Colon (tissue), 2 donors: ENCODE data around the gene TNK2.
"Not testable (repeated sequence)": the region's sequence is repeated elsewhere in the genome, so short reads cannot be mapped to it uniquely, and the experiment has no call there.

Experiments
- FAIRE-seq: peaks from 2 replicates; lab custom pipeline; 2012; peaks lifted over from hg19 to GRCh38; lab: Jason Lieb, UNC
- donor health status: control.
- donor health status: control.

Gene TNK2

DNA sequence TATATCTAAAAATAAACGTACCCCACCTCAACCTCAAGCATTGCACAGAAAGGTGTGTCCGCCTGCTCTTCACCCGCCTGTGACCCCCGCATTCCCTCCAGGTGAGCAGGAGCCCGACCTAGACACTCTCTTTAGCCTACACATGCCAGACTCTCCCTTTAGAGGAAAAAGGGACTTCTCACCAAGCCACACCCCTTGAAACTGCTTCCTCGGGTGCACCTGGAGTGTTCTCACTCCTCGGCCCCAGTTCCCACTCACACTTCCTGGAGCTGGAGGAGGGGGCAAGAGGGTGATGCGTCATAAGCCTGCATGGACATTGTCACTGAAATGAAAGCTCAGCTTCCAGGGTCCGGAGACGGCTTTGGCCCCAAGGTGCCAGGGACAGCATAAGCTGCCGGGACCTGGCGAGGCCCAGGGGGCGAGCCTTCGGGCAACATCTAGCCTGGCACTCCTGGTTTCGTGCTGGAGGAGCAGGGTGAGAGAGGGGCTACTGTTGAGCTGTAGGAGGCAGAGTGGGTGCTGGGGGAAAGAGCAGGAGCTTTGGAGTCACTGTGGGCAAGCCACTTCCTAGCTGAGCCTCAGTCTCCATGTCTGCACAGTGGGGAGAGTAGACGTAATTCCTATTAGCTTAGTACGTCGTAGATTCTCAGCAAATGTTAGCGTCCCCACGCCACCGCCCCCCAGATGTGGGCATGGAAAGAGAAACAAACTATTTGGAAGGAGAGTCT lies 86.8 kb downstream of the TNK2 start:
- no peak for FAIRE-seq

DNA sequence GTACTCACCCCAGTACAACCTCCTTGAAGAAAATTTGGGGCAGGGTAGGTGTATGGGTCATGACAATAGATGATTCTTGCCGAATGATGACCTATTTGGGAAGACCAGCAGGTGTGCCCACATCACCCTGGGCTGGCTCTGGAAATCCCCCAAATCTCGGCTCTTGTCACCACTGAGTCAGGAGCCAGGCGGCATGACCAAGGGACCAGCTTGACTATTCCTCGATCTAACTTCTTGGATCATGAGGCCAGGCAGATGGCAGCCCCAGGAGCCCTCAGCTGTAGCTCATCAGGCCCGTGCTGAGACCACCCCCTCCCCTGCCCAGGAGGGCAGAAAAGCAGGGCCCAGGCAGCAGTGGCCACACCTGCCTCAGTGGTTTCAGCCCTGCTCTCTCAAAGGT lies 87.5 kb downstream of the TNK2 start:
- no peak for FAIRE-seq

DNA sequence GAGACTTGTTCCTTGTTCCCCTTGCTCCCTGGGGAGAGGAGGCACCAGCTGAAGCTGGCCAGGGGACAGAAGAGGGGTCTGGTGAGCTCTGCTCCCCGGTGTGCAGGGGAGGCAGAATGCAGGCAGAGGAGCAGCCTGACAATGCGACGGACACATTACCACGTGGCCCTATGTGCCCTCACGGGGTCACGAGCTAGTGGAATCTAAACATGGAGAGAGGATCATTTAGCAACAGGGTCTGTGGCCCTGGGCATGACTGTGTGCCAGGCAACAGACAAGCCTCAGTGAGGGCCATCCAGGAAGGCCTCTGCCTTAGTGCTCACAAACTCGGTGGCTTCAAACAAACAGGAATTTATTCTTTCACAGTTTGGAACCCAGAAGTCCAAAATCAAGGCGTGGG lies 88.2 kb downstream of the TNK2 start:
- FAIRE-seq = no peak

DNA sequence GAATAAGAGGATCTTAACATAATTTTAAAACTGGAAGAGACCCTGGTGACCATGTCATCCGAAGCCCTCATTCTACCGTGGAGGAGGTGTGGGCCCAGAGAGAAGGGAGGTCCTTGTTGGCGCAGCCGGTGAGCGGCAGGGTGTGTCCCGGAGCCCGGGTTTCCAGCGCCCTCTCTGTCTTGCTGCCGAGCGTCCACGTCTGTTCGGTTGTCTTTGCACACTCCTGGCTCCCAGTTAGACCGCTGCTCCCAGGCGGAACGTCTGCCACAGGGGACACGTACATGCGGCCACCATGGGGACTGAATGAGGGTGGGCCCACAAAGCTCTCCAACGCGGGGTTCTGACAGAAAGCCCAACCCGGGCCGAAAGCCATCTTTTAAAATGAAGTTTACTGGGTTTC lies 90.0 kb downstream of the TNK2 start:
- FAIRE-seq = no peak

DNA sequence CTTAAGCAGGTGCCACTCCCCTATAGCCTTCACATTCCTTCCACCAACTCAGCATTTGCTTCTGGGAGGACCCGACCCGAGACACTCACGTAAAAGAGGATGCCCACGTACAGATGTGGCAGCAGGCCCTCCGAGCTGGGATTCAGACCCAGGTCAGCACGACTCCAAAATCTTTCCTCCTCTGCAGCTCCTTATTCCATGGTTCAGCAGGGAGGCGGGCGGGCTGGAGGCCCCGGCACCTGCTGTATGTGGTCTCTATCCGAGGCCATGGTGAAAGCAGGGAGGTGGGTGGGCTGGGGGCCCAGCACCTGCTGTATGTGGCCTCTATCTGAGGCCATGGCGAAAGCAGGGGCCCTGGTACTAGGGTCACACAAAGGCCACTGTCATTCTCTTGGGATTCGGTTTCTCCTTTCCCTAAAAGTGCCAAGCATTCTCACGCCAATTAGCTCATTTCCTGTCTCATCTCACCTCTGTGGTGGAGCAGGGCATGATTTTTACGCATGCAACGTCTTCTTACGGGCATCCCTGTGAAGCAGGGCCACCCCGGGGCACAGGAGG lies 90.7 kb downstream of the TNK2 start:
- no peak for FAIRE-seq

DNA sequence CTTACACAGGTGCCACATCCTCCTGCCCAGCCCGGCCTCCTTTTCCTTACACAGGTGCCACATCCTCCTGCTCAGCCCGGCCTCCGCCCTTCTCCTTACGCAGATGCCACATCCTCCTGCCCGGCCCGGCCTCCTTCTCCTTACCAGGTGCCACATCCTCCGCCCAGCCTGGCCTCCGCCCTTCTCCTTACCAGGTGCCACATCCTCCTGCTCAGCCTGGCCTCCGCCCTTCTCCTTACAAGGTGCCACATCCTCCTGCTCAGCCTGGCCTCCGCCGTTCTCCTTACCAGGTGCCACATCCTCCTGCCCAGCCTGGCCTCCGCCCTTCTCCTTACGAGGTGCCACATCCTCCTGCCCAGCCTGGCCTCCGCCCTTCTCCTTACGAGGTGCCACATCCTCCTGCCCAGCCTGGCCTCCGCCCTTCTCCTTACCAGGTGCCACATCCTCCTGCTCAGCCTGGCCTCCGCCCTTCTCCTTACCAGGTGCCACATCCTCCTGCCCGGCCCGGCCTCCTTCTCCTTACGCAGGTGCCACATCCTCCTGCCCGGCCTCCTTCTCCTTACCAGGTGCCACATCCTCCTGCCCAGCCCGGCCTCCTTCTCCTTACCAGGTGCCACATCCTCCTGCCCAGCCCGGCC lies 92.0 kb downstream of the TNK2 start:
- FAIRE-seq = not testable (repeated sequence)

DNA sequence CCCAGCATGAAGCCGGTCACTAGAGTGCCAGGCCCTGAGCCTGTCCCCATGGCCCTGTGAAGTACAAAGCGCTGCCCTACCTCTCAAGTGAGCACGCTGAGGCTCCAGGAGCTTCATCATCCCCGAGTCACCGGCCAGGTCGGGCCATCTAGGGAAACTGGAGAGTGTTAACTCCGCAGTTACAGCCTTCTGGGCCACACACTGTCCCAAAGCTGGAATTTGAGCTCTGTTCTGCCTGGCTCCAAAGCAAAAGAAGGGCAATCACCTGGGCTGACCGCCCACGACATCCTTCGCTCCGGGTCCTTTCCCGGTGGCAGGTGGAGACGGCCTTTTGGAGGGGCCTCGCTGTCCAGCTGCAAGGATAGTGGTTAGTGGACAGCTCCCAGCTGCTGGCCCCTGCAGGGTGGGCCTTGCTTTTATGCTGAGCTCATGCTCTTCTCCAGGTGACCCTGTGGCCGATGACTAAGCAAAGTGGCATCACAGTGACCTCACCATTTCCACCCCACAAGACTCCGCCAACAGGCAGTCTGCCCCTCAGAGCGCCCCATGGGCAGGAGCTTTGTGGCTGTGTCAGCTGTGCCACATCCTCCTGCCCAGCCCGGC lies 93.1 kb downstream of the TNK2 start:
- FAIRE-seq = no peak

DNA sequence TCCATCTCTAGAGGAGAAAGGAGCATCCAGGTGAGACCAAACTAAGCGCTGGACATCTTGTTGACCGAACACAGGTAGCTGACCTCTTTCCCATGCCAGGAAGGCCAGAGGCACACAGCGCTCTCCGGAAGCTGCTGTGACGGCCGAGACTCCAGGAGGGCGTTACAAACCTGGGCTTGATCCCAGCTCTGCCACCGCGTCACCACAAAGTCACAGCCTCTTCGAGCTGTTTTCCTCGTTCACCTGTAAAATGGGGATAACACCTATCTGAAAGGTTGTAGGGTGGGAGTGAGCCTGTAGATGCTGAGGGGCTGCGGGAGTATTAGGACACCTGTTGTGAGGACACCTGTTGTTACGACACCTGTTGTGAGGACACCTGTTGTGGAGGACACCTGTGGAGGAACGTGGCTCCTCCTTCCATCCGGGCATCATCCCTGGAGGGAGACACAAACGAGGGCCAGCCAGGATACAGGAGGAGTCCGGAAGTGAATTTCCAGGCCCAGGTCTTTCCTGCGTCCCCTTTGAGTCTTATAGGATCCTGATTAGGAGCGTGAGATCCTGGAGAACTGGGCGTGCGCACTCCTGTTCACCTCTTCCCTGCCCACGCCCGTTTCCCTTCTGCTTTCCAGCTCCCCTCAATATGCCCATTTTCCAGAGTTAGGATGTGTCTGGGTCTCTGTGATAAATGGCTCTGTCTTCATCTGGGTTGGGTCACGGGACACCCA lies 94.3 kb downstream of the TNK2 start:
- no peak for FAIRE-seq
